ENCODE measurements around the gene ADGRA1.
"Not testable (repeated sequence)": the region's sequence is repeated elsewhere in the genome, so short reads cannot be mapped to it uniquely, and the experiment has no call there.

The ADGRA1 gene

GRCh38 chr10:133128126-133129070 lies 40.7 kb downstream of the ADGRA1 start:
- DNase-seq (ENCODE audit: low spot score), result no peak

- DNase-seq (ENCODE audit: low spot score), result no peak
Observed at GRCh38 chr10:133129071-133129858, 41.5 kb downstream of the ADGRA1 start.

- DNase-seq (ENCODE audit: low spot score), result no peak
Observed at GRCh38 chr10:133129859-133130495, 42.3 kb downstream of the ADGRA1 start.

GRCh38 chr10:133130602-133131001 lies 42.9 kb downstream of the ADGRA1 start:
- DNase-seq (ENCODE audit: low spot score), result no peak

GRCh38 chr10:133131053-133131452 lies 43.3 kb downstream of the ADGRA1 start:
- no peak for DNase-seq (ENCODE audit: low spot score)

GRCh38 chr10:133131734-133132472 lies 44.2 kb downstream of the ADGRA1 start:
- DNase-seq (ENCODE audit: low spot score), result no peak

GRCh38 chr10:133132473-133133291 lies 45.0 kb downstream of the ADGRA1 start:
- DNase-seq (ENCODE audit: low spot score), result no peak

GRCh38 chr10:133133471-133134231 lies 45.9 kb downstream of the ADGRA1 start:
- DNase-seq (ENCODE audit: low spot score), result no peak

GRCh38 chr10:133134411-133135115 lies 46.8 kb downstream of the ADGRA1 start:
- no peak for DNase-seq (ENCODE audit: low spot score)

- no peak for DNase-seq (ENCODE audit: low spot score)
Observed at GRCh38 chr10:133135116-133135465, 47.4 kb downstream of the ADGRA1 start.

- DNase-seq (ENCODE audit: low spot score), result not testable (repeated sequence)
Observed at GRCh38 chr10:133137486-133138145, 49.9 kb downstream of the ADGRA1 start.

GRCh38 chr10:133139551-133140065 lies 51.9 kb downstream of the ADGRA1 start:
- no peak for DNase-seq (ENCODE audit: low spot score)

- DNase-seq (ENCODE audit: low spot score), result no peak
Observed at GRCh38 chr10:133140417-133141143, 52.9 kb downstream of the ADGRA1 start.

GRCh38 chr10:133141144-133141957 lies 53.6 kb downstream of the ADGRA1 start:
- DNase-seq (ENCODE audit: low spot score), result no peak

GRCh38 chr10:133141958-133142340 lies 54.2 kb downstream of the ADGRA1 start:
- no peak for DNase-seq (ENCODE audit: low spot score)

- no peak for DNase-seq (ENCODE audit: low spot score)
Observed at GRCh38 chr10:133142523-133143199, 54.9 kb downstream of the ADGRA1 start.

- DNase-seq (ENCODE audit: low spot score), result no peak
Observed at GRCh38 chr10:133143200-133143533, 55.4 kb downstream of the ADGRA1 start.
